D341Med (cell line): Measurements from ENCODE around the gene ANTXR2.

Experiments
- DNase-seq: peaks from one replicate; pipeline ENCODE4 v3.0.0; 2012; ENCODE audit warnings: low spot score

ANTXR2 gene

DNA sequence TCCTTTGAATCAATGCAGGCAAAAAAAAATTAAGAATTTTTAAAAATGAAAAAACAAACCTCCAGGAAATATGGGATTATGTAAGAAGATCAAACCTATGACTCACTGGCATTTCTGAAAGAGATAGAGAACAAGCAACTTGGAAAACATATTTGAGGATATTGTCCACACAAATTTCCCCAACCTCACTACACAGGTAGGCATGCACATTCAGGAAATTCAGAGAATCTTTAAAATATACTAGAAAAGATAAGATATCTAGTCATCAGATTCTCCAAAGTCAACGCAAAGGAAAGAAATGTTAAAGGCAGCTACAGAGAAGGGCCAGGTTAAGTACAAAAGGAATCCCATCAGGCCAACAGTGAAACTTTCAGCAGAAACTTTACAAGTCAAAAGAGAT, 85.6 kb downstream of the ANTXR2 start:
- no peak for DNase-seq

- no peak for DNase-seq
Measured at GRCh38 chr4:79983431-79983830, 89.6 kb downstream of the ANTXR2 start.

DNA sequence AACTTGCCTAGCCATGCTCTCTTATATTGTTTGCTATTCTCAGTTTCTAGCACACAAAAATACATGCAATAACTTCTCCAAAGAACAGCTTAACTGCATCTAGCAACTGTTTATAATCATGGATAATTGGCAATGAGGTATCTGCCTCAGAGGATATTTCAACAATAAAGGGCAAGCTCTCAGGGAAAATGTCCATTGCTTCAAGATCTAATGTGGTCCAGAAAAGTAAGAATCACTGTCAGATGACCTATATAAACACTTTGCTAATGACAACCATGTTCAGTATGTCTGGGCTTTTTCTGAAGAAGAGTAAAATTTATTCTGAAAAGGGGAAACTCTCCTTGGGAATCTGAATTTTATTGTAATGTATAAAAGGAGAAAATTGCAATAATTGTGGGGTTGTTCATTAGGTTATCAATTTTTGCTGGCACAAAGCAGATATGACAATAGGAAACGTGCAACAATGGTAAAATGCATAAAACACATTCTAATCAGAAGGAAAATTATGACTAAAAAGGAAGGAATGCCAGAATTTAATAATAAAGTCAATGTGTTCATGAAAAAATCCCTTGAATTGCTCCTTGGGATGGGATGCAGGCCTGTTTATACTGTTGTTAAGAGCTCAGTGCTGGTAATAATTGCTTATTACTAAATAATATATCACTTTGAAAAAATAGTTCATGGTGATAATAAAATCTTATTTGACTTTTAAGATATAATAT, 90.3 kb downstream of the ANTXR2 start:
- DNase-seq: no peak

GRCh38 chr4:79980448-79980847, 92.6 kb downstream of the ANTXR2 start:
- DNase-seq: no peak

DNA sequence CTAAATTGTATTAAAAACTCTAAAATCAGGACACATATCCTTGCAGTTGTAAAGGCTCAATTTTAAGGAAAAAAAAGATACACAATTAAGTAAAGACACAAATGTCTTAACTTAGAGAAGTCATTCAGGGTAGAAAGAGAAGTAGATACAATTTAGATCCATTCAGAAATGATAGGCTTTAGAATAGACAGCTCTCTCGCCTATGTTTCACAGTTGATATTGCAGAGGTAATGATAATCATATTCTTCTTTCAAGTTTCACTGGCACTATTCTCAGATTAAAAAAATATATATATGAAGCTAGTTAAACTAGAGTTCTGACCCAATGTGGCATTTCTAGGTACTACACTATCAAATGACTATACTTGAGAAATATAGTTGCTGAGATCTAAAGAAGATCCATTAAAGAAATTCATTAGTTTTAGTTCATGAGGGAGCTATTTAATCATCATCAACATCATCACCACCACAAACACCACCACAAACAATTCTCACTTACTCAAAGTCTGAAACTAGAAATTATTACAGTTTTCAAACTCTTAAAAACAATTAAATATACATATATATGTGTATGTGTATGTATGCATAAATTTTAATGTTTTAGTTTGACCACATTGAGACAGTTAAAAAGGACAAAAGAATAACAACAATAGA, 93.1 kb downstream of the ANTXR2 start:
- no peak for DNase-seq

DNA sequence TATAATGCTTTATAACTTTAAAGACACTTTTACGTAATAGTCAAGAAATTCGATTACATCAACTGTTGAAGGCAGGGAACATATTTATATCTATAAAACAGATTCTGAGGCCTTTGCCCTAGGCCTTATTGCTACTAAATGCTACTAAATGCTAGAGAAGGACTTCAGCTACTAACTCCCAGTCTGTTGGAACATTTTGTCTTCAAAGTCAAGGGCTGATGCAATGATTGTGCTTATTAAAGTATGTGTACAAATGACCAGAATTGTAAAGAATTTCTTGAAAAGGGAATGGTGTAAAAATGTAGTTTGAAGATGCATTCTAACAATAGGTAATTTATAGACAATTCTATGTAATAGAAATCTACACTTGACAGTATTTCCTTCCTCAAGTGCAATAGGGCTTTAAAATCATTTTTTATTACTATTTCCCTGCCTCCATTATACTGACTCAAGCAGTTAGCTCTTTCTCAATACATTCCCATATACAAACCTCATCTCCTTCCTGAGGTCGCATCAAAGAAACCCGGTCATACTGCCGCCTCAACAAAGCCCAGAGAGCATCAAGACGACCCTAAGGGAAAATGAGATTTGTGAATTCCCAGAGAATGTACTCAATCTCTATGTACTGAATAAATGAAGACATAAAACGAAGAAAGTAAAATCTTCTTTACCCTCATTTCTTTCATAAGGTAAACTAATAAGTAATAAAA, 95.7 kb downstream of the ANTXR2 start:
- no peak for DNase-seq

DNA sequence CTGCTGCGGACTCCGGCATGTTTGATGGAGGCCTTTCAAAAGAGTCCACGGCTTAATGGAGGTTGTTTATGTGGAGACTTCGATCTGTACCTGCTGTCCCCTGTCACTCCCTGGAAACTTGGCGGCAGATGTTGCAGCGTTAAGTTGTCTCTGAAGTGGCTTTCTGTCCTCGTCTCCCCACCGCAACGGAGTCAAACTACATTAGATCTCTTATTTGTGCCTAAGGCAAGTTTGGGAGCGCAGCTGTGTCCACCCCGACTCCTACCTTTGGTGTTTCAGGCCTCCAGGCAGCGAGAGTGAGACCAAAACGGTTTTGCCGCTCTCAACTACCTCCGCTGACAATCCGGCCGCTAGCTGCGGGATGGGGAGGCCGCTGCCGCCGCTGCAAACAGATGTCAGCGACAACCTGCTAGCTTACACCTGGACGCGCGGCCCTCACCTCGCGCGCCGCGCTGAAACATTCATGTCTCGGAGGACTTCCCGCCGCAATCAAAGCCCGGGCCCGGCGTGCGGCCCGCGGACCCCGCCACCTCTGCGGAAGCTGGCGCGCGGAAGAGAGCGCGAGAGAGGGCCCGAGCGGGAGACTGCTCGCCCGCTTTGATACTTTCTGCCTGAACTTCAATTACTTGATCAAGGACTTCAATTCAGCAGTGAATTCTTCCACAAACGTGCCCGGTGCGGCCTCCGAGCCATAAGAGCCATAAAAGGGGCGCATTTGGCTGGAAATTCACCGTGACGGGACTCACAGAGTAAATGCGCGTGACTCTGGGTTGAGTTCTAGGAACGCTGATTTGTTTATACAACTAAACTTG, 108.4 kb downstream of the ANTXR2 start:
- DNase-seq: no peak

GRCh38 chr4:79964020-79964399, 109.0 kb downstream of the ANTXR2 start:
- DNase-seq: no peak

GRCh38 chr4:79959652-79960051, 113.4 kb downstream of the ANTXR2 start:
- no peak for DNase-seq

- DNase-seq: peak; percentile 24
Measured at GRCh38 chr4:79958466-79959264, 114.4 kb downstream of the ANTXR2 start.

DNA sequence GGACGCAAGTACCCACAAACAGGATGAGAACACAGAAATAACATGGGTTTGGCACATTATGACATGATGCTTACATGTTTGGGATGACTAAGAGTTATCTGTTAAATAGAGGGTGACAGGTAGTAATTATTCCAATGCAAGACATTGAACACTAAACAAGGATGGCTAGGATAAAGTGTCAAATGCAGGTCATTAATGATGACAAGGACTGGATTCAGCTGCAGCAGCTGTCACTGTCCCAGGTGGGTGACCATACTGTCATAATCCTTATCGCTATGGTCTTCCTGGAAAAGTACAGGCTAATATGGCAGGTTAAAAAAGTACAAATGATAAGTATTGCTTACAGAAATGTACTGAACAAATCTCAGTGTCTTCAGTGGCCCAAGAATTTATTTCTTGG, 123.9 kb downstream of the ANTXR2 start:
- DNase-seq: no peak

DNA sequence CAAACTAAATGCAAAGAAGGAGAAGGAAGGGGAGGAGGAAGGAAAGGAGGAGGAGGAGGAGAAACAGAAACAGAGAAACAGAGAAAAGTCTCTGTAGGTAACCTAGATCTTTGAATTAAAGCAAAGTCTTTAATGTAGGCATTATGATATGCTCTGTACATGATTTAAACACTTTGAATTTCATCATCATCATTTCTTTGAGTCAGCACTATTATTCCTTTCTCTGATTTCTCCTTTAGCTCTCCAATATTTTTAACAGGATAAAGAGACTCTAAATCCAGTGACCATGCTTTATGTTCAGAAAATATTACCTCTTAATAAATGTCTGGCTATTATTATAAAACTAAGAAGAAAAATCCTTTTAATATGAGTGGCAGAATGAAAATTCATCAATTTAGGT, 124.3 kb downstream of the ANTXR2 start:
- no peak for DNase-seq

DNA sequence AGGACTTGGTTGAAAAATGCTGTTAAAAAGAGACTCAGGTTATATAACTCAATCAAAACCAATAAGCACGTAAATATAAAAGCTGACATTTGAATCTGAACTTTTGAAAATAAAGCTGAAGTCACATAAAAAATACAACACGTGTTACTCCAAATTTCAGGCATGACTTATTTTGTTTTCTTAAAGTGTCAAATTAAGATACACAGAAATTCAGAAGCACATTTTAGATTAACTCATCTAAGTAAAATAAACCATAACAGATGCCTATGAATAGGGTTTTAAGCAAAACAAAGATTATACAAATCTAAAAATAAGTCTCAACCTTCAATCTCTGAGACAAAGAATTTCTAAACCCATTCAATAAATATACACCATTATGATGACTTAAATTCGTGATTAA, 124.8 kb downstream of the ANTXR2 start:
- DNase-seq: no peak

GRCh38 chr4:79947386-79947785, 125.6 kb downstream of the ANTXR2 start:
- no peak for DNase-seq

DNA sequence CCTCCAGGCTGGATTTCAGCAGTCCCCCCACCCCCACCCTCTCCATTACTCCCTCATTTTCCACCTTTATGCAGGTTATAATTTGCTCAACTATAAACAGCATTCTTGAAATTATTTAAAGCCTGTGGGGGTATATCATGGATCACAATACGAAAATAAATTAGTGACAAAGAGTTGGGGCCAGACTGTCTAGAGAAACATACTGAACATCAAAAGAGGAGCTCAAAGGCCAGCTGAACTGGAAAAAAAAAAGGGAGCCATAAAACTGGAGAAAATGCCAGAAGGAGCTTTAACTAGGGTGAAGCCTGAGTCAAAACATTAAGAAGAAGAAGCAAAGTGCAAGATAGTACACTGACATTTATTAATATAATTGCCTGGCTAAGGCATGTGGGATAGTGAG, 137.8 kb downstream of the ANTXR2 start:
- no peak for DNase-seq

DNA sequence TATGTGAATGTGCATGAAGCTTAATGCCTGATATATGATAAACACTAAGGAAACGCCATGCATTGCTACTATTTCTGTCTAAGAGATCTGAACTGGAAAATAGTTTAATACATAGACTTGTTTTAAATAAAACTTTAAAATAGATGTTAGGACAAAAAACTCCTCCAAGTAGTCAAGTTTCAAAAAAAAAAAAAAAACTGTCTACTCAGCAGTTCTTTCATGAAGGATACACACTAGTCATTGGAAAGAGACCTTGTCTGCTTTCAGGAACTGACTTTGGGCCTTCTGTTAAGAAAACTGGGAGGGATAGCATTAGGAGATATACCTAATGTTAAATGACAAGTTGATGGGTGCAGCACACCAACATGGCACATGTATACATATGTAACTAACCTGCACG, 138.4 kb downstream of the ANTXR2 start:
- no peak for DNase-seq

DNA sequence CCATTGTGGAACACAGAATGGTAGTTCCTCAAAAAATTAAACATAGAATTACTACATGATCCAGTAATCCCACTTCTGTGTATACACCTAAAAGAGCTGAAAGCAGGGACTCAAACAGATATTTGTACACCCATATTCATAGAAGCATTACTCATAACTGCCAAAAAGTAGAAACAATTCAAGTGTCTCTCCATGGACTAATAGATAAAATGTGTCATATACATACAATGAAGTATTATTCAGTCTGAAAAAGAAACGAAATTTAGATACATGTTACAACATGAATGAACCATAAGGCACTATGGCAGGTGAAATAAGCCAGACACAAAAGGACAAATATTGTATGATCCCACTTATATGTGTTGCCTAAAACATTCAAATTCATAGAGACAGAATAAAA, 145.1 kb downstream of the ANTXR2 start:
- no peak for DNase-seq

DNA sequence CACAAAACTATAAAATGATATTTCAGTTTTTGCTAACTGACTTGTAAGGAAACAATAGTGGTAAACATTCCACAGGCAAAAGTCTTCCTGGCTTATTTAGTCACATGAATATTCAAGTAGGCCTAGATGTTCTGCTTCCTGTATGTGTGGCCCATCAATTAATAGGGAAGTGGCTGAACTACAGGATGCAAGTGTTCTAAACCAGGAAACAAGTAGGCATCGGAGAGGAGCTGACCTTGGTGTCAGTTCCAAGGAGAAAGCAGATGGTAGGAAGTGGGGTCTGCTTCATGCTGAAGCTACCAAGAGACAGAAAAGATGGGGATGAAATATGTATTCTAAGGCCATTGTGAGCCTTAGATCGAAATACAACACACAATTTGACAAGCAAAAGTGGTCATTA, 149.7 kb downstream of the ANTXR2 start:
- no peak for DNase-seq

- DNase-seq: no peak
Measured at GRCh38 chr4:79922011-79922410, 151.0 kb downstream of the ANTXR2 start.

GRCh38 chr4:79920163-79920853, 152.7 kb downstream of the ANTXR2 start:
- DNase-seq: no peak

DNA sequence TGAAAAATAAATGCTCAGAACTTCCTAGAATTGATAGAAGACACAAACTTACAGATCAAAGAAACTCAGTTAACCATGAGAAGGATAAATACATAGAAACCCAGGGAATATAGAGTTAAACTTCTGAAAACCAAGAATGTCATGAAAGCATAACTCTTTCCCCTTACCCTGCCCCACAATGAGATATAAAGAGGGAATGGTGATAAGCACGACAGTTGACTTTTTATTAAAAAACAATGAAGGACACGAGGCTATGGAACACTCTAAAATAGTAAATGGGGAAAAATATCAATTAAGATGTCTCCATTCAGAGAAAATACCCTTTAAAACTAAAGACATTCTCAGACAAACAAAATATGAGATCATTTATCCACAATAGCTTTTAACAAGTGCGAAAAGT, 154.7 kb downstream of the ANTXR2 start:
- DNase-seq: no peak
